A549 (cell line): ENCODE measurements around the gene SLC25A13. TPM values are rescaled to one million over a fixed set of nuclear protein-coding genes. Genes with fewer than 3 reads are reported as not detected.
"Not testable (repeated sequence)": the region's sequence is repeated elsewhere in the genome, so short reads cannot be mapped to it uniquely, and the experiment has no call there.

Experiments
- ATAC-seq, 2 experiments: fragments of 200-7000 bp in 1 of 2; fragments of >200 bp in 1 of 2; cut with Nextera tagmentation in 1 of 2; cut with Tn5 transposase in 1 of 2; 3 replicates each; pipeline versions ENCODE4 v1.8.0 to v1.9.1; 2018 to 2020; ENCODE audit warnings: mild to moderate bottlenecking in 1 of 2, moderate library complexity in 1 of 2
- CTCF ChIA-PET: fragments of 300-600 bp; sonication (Branson Sonifier 250); formaldehyde crosslinking; extraction: SDS; loops from one replicate; lab custom pipeline; 2021; ENCODE audit warnings: antibody characterized with exemption, inconsistent platforms; lab: Yijun Ruan, JAX
- POLR2A ChIA-PET: fragments of 350-600 bp; formaldehyde crosslinking; extraction: SDS; loops from one replicate; lab custom pipeline; 2021; ENCODE audit warnings: antibody characterized with exemption, inconsistent platforms; lab: Yijun Ruan, JAX
- DNase-seq, 2 experiments: peaks; one replicate each; pipeline versions ENCODE4 v3.0.0 to v3.0.0-alpha.2; 2011 to 2016; ENCODE audit warnings: low read depth in 1 of 2, low spot score in 1 of 2
- FAIRE-seq: peaks from 2 replicates; lab custom pipeline; 2011; peaks lifted over from hg19 to GRCh38; lab: Jason Lieb, UNC
- H3K27ac ChIP-seq, 2 experiments: fragments of >200 bp; sonication (Bioruptor Twin); formaldehyde crosslinking; 3 replicates each; pipeline ENCODE4 v1.5.1; 2016 to 2017
- H3K4me1 ChIP-seq: fragments of >200 bp; sonication (Bioruptor Twin); formaldehyde crosslinking; 3 replicates; pipeline ENCODE4 v1.6.1; 2016
- H3K4me2 ChIP-seq: fragments of >200 bp; sonication (Bioruptor Twin); formaldehyde crosslinking; 3 replicates; pipeline ENCODE4 v1.6.1; 2016
- H3K4me3 ChIP-seq: fragments of >200 bp; sonication (Bioruptor Twin); formaldehyde crosslinking; 3 replicates; pipeline ENCODE4 v1.5.1; 2016
- H3K9me3 ChIP-seq: fragments of >200 bp; sonication (Bioruptor Twin); formaldehyde crosslinking; 3 replicates; pipeline ENCODE4 v1.6.1; 2016
- BCL3 ChIP-seq: fragments of >200 bp; sonication (Bioruptor Twin); formaldehyde crosslinking; IDR thresholded peaks from 3 replicates; pipeline ENCODE4 v1.6.1; 2016
- BHLHE40 ChIP-seq: IDR thresholded peaks from 2 replicates; pipeline ENCODE4 v1.6.1; 2012; ENCODE audit warnings: low read depth, low read length, inconsistent platforms
- CBX2 ChIP-seq: fragments of 200-600 bp; sonication (generic); IDR thresholded peaks from 2 replicates; pipeline ENCODE4 v1.6.1; 2016; ENCODE audit warnings: low read depth, mild to moderate bottlenecking, borderline replicate concordance
- CEBPB ChIP-seq, 2 experiments: fragments of >200 bp in 1 of 2; sonication (Bioruptor Twin) in 1 of 2; formaldehyde crosslinking in 1 of 2; IDR thresholded peaks; 2 replicates each; pipeline ENCODE4 v1.6.1; 2012 to 2016
- E2F6 ChIP-seq: IDR thresholded peaks from 2 replicates; pipeline ENCODE4 v1.6.1; 2012; ENCODE audit warnings: low read depth, borderline replicate concordance
- EP300 ChIP-seq, 2 experiments: fragments of >200 bp; sonication (Bioruptor Twin); formaldehyde crosslinking; IDR thresholded peaks; 2 replicates in 1 of 2; 3 replicates in 1 of 2; pipeline ENCODE4 v1.6.1; 2016 to 2017
- FOSB ChIP-seq: fragments of 250-450 bp; sonication (Bioruptor Pico); IDR thresholded peaks from 2 replicates; pipeline ENCODE4 v1.5.0; 2020; ENCODE audit warnings: mild to moderate bottlenecking, moderate library complexity
- GATA3 ChIP-seq: IDR thresholded peaks from 2 replicates; pipeline ENCODE4 v1.6.1; 2012; ENCODE audit warnings: borderline replicate concordance
- HES2 ChIP-seq: fragments of >200 bp; sonication (Bioruptor Twin); formaldehyde crosslinking; IDR thresholded peaks from 2 replicates; pipeline ENCODE4 v1.6.1; 2016
- JUN ChIP-seq, 2 experiments: fragments of >200 bp; sonication (Bioruptor Twin); formaldehyde crosslinking; IDR thresholded peaks; 2 replicates in 1 of 2; 3 replicates in 1 of 2; pipeline ENCODE4 v1.6.1; 2016 to 2017
- KDM1A ChIP-seq: fragments of 200-600 bp; sonication (generic); IDR thresholded peaks from 2 replicates; pipeline ENCODE4 v1.6.1; 2016; ENCODE audit warnings: low read depth, mild to moderate bottlenecking
- MAFK ChIP-seq: fragments of 450-650 bp; IDR thresholded peaks from 2 replicates; pipeline ENCODE4 v1.6.1; 2014; ENCODE audit not compliant: partially characterized antibody
- MAZ ChIP-seq: fragments of 150-350 bp; IDR thresholded peaks from 2 replicates; pipeline ENCODE4 v1.6.1; 2014; ENCODE audit warnings: antibody characterized with exemption, low read depth, low read length, borderline replicate concordance
- MYC ChIP-seq: IDR thresholded peaks from 2 replicates; pipeline ENCODE4 v1.6.1; 2012; ENCODE audit warnings: mild to moderate bottlenecking, inconsistent platforms, low read length, improper control_type of control experiment, borderline replicate concordance
- NPAS2 ChIP-seq: fragments of 250-450 bp; sonication (Bioruptor Pico); IDR thresholded peaks from 2 replicates; pipeline ENCODE4 v1.8.0; 2022; ENCODE audit warnings: mild to moderate bottlenecking, moderate library complexity, borderline replicate concordance
- NR3C1 ChIP-seq: fragments of >200 bp; sonication (Bioruptor Twin); formaldehyde crosslinking; IDR thresholded peaks from 3 replicates; pipeline ENCODE4 v1.6.1; 2017
- POLR2A ChIP-seq: IDR thresholded peaks from 2 replicates; pipeline ENCODE4 v1.6.1; 2012; ENCODE audit warnings: mild to moderate bottlenecking, low read length
- POLR2AphosphoS2 ChIP-seq: conservative IDR thresholded peaks from 2 replicates; pipeline ENCODE4 v1.6.1; 2012; ENCODE audit warnings: low read length, improper control_type of control experiment, inconsistent platforms
- RAD21 ChIP-seq, 2 experiments: fragments of >200 bp in 1 of 2; sonication (Bioruptor Twin) in 1 of 2; formaldehyde crosslinking in 1 of 2; IDR thresholded peaks in 1 of 2; conservative IDR thresholded peaks in 1 of 2; 2 replicates in 1 of 2; 3 replicates in 1 of 2; pipeline ENCODE4 v1.6.1; 2012 to 2018; ENCODE audit warnings: inconsistent platforms in 1 of 2
- RARB ChIP-seq: fragments of 250-450 bp; sonication (Bioruptor Pico); IDR thresholded peaks from 2 replicates; pipeline ENCODE4 v1.8.0; 2021; ENCODE audit warnings: mild to moderate bottlenecking, moderate library complexity
- RCOR1 ChIP-seq: fragments of 150-350 bp; IDR thresholded peaks from 2 replicates; pipeline ENCODE4 v1.6.1; 2014; ENCODE audit warnings: antibody characterized with exemption, low read length, low read depth
- REST ChIP-seq: fragments of 200-600 bp; sonication (generic); IDR thresholded peaks from 2 replicates; pipeline ENCODE4 v1.6.1; 2016; ENCODE audit warnings: antibody characterized with exemption, mild to moderate bottlenecking, moderate library complexity
- RNF2 ChIP-seq: fragments of 200-600 bp; sonication (generic); IDR thresholded peaks from 2 replicates; pipeline ENCODE4 v1.6.1; 2016; ENCODE audit warnings: low read depth, mild to moderate bottlenecking, antibody characterized with exemption, moderate library complexity, borderline replicate concordance
- SMC3 ChIP-seq: fragments of >200 bp; sonication (Bioruptor Twin); formaldehyde crosslinking; IDR thresholded peaks from 3 replicates; pipeline ENCODE4 v1.6.1; 2018; ENCODE audit warnings: inconsistent platforms
- TP53 ChIP-seq: fragments of 250-450 bp; sonication (Bioruptor Pico); IDR thresholded peaks from 2 replicates; pipeline ENCODE4 v1.5.0; 2021; ENCODE audit warnings: mild to moderate bottlenecking, moderate library complexity
- ZNF302 ChIP-seq: fragments of 250-450 bp; sonication (Bioruptor Pico); IDR thresholded peaks from 2 replicates; pipeline ENCODE4 v1.9.0; 2021; ENCODE audit warnings: inconsistent platforms, mild to moderate bottlenecking, moderate library complexity
- ZSCAN20 ChIP-seq: fragments of 250-450 bp; sonication (Bioruptor Pico); IDR thresholded peaks from 2 replicates; pipeline ENCODE4 v1.8.0; 2022; ENCODE audit warnings: mild to moderate bottlenecking, moderate library complexity
- WGBS: methylation state at CpG from one replicate; pipeline ENCODE4 v1.1.6; 2017; ENCODE audit errors: missing lambda C conversion rate; 5-methylcytosine and 5-hydroxymethylcytosine counted together
- polyA plus RNA-seq, 4 experiments: library from polyadenylated mRNA; depleted of rRNA in 3 of 4; stranded (reverse); fragments of >200 nt; fragmentation: RNase III in 1 of 4; extraction: RNeasy Plus Mini Kit Qiagen cat#74134 plus additional on column Dnase treatment in 1 of 4; gene quantifications; 2 replicates in 3 of 4; 3 replicates in 1 of 4; pipeline ENCODE4 v1.2.3, GENCODE V29; 2011 to 2017

SLC25A13 gene
- polyA plus RNA-seq, 2 of the 4 experiments (the other 2 are of a cell fraction) = 32.7 to 51.0 TPM

- 94% methylated on average over 1 of the region's 1 CpG for WGBS
- TF ChIP-seq ZSCAN20 (CRISPR knock-in tag) = no peak
- TF ChIP-seq NR3C1 = no peak
- TF ChIP-seq RARB = no peak
- no peak for TF ChIP-seq HES2
- no peak for TF ChIP-seq MAFK
- TF ChIP-seq RCOR1 = no peak
- no peak for TF ChIP-seq POLR2AphosphoS2
- no peak for TF ChIP-seq CBX2
- TF ChIP-seq GATA3 = no peak
- TF ChIP-seq RAD21 (conservative IDR thresholded peaks at IDR 0.05 in 1 of 2, IDR thresholded peaks at IDR 0.05 in 1 of 2) = no peak
- TF ChIP-seq E2F6 = no peak
- TF ChIP-seq CEBPB (IDR thresholded peaks at IDR 0.05) = no peak
- no peak for TF ChIP-seq FOSB (CRISPR knock-in tag)
- no peak for TF ChIP-seq ZNF302 (CRISPR knock-in tag)
- TF ChIP-seq RNF2 = no peak
- TF ChIP-seq EP300 (IDR thresholded peaks at IDR 0.05) = no peak
- TF ChIP-seq REST = no peak
- no peak for TF ChIP-seq BCL3
- no peak for TF ChIP-seq BHLHE40
- TF ChIP-seq, all 56 proteins: peak for 0
- FAIRE-seq (no peak), ATAC-seq (no peak), DNase-seq (no peak)
- Histone ChIP-seq H3K27ac (no peak overlapping the region), H3K4me2 (no peak overlapping the region), H3K4me3 (no peak overlapping the region), H3K4me1 (no peaks in the 10 kb centered on the region), H3K9me3 (no peaks in the 10 kb centered on the region)
- CTCF ChIA-PET = no interaction called here
- POLR2A ChIA-PET = no interaction called here
These were observed 164.0 kb downstream of the SLC25A13 start for GRCh38 chr7:96157856-96158255.

- POLR2A ChIA-PET, CTCF ChIA-PET, H3K4me2 ChIP-seq, ATAC-seq, H3K27ac ChIP-seq, H3K4me1 ChIP-seq, DNase-seq, FAIRE-seq, H3K9me3 ChIP-seq, H3K4me3 ChIP-seq: not testable (repeated sequence)
- 93% methylated on average over 6 of the region's 6 CpGs for WGBS
These were observed 167.4 kb downstream of the SLC25A13 start for GRCh38 chr7:96154506-96154905.

GRCh38 chr7:96152706-96153105, 169.2 kb downstream of the SLC25A13 start:
- no peak overlapping the region for H3K4me3 ChIP-seq
- DNase-seq = no peak
- POLR2A ChIA-PET = no interaction called here
- CTCF ChIA-PET = no interaction called here
- FAIRE-seq = no peak
- no peaks in the 10 kb centered on the region for H3K4me1 ChIP-seq
- H3K27ac ChIP-seq = no peak overlapping the region
- ATAC-seq = no peak
- no peak overlapping the region for H3K4me2 ChIP-seq
- 94% methylated on average over 5 of the region's 5 CpGs for WGBS
- H3K9me3 ChIP-seq = no peaks in the 10 kb centered on the region
- TF ChIP-seq ZNF302 (CRISPR knock-in tag) (no peak), BHLHE40 (no peak), RARB (no peak), KDM1A (no peak), POLR2A (no peak), GATA3 (no peak), NPAS2 (no peak), MAZ (no peak), JUN (IDR thresholded peaks at IDR 0.05) (no peak), MYC (no peak), EP300 (IDR thresholded peaks at IDR 0.05) (no peak), RCOR1 (no peak), HES2 (no peak), TP53 (CRISPR knock-in tag) (no peak), SMC3 (no peak)
